Stimulated activated memory B cell treated with anti-CD40 and anti-IgM and Interleukin-4, amounts not matched to agents 10 μg/mL and 1 μg/mL and 100 μg/mL, for 72 hours (primary cell): ENCODE measurements around the gene PRDM11.
A peak's percentile ranks its signal among the peaks of the same experiment; 100 is the strongest.

Experiments
- ATAC-seq: fragments of 150-1000 bp; cut with Tn5 transposase; 2 replicates; pipeline ENCODE4 v1.10.0; 2021
- H3K27ac Mint-ChIP-seq: one replicate; pipeline ENCODE4 v1.8.0; 2022; ENCODE audit warnings: mild to moderate bottlenecking, mixed read lengths
- H3K27me3 Mint-ChIP-seq: one replicate; pipeline ENCODE4 v1.8.0; 2022; ENCODE audit warnings: mixed read lengths
- H3K36me3 Mint-ChIP-seq: one replicate; pipeline ENCODE4 v1.8.0; 2022; ENCODE audit warnings: mixed read lengths
- H3K4me1 Mint-ChIP-seq: one replicate; pipeline ENCODE4 v1.8.0; 2022; ENCODE audit warnings: mixed read lengths
- H3K4me3 Mint-ChIP-seq: one replicate; pipeline ENCODE4 v1.8.0; 2022; ENCODE audit warnings: mild to moderate bottlenecking, moderate library complexity, mixed read lengths
- H3K9me3 Mint-ChIP-seq: one replicate; pipeline ENCODE4 v1.8.0; 2022; ENCODE audit warnings: mixed read lengths

PRDM11 gene

GRCh38 chr11:45146072-45147016 is at the start of gene PRDM11:
Gene PRDM11 (plus strand): TSS chr11:45146639. CDS start chr11:45181767, 35,128 bp downstream.
- ATAC-seq = peak; percentile 71
- Mint-ChIP-seq H3K27me3 (no peaks in the 10 kb centered on the region), H3K4me1 (peaks cover 52% of the 10 kb centered on the region)

GRCh38 chr11:45097721-45098493 is 48.5 kb upstream of the PRDM11 start:
- no peak overlapping the region for H3K4me3 Mint-ChIP-seq
- no peak for ATAC-seq
- no peaks in the 10 kb centered on the region for H3K9me3 Mint-ChIP-seq
- peaks cover 12% of the 10 kb centered on the region for H3K27me3 Mint-ChIP-seq
- no peaks in the 10 kb centered on the region for H3K36me3 Mint-ChIP-seq
- H3K27ac Mint-ChIP-seq = no peak overlapping the region
- H3K4me1 Mint-ChIP-seq = peaks cover 38% of the 10 kb centered on the region

More at GRCh38 chr11:45146072-45147016, at the start of gene PRDM11:
- Mint-ChIP-seq H3K4me3 (peak within 1 kb of the TSS; percentile 97), H3K36me3 (no peaks in the 10 kb centered on the region), H3K9me3 (no peaks in the 10 kb centered on the region), H3K27ac (peak within 1 kb of the TSS; percentile 99)

GRCh38 chr11:45098929-45099328 is 47.5 kb upstream of the PRDM11 start:
- peaks cover 12% of the 10 kb centered on the region for H3K27me3 Mint-ChIP-seq
- H3K4me3 Mint-ChIP-seq = no peak overlapping the region
- peaks cover 33% of the 10 kb centered on the region for H3K4me1 Mint-ChIP-seq
- no peak overlapping the region for H3K27ac Mint-ChIP-seq
- ATAC-seq = no peak
- H3K36me3 Mint-ChIP-seq = no peaks in the 10 kb centered on the region
- no peaks in the 10 kb centered on the region for H3K9me3 Mint-ChIP-seq

GRCh38 chr11:45100339-45100738 is 46.1 kb upstream of the PRDM11 start:
- H3K27me3 Mint-ChIP-seq = peaks cover 12% of the 10 kb centered on the region
- ATAC-seq = no peak
- peaks cover 30% of the 10 kb centered on the region for H3K4me1 Mint-ChIP-seq
- H3K36me3 Mint-ChIP-seq = no peaks in the 10 kb centered on the region
- no peak overlapping the region for H3K4me3 Mint-ChIP-seq
- H3K9me3 Mint-ChIP-seq = no peaks in the 10 kb centered on the region
- H3K27ac Mint-ChIP-seq = peak overlapping the region; percentile 69

GRCh38 chr11:45102361-45102809 is 44.1 kb upstream of the PRDM11 start:
- peaks cover 12% of the 10 kb centered on the region for H3K27me3 Mint-ChIP-seq
- H3K4me3 Mint-ChIP-seq = peak overlapping the region; percentile 24
- no peaks in the 10 kb centered on the region for H3K9me3 Mint-ChIP-seq
- peak; percentile 29 for ATAC-seq
- peak overlapping the region; percentile 53 for H3K27ac Mint-ChIP-seq
- H3K36me3 Mint-ChIP-seq = no peaks in the 10 kb centered on the region
- H3K4me1 Mint-ChIP-seq = peaks cover 39% of the 10 kb centered on the region

- Mint-ChIP-seq H3K4me3 (peak overlapping the region; percentile 79), H3K36me3 (no peaks in the 10 kb centered on the region), H3K9me3 (no peaks in the 10 kb centered on the region), H3K27ac (peak overlapping the region; percentile 53), H3K27me3 (peaks cover 10% of the 10 kb centered on the region), H3K4me1 (peaks cover 39% of the 10 kb centered on the region)
- peak; percentile 99 for ATAC-seq
Observed at GRCh38 chr11:45102810-45103621, 43.4 kb upstream of the PRDM11 start.

- no peaks in the 10 kb centered on the region for H3K36me3 Mint-ChIP-seq
- no peak overlapping the region for H3K4me3 Mint-ChIP-seq
- ATAC-seq = no peak
- H3K9me3 Mint-ChIP-seq = no peaks in the 10 kb centered on the region
- peak overlapping the region; percentile 35 for H3K27ac Mint-ChIP-seq
- H3K27me3 Mint-ChIP-seq = no peaks in the 10 kb centered on the region
- H3K4me1 Mint-ChIP-seq = peaks cover 39% of the 10 kb centered on the region
Observed at GRCh38 chr11:45104006-45104789, 42.2 kb upstream of the PRDM11 start.

- Mint-ChIP-seq H3K27me3 (no peaks in the 10 kb centered on the region), H3K9me3 (no peaks in the 10 kb centered on the region), H3K27ac (no peak overlapping the region), H3K36me3 (no peaks in the 10 kb centered on the region), H3K4me1 (peaks cover 39% of the 10 kb centered on the region), H3K4me3 (no peak overlapping the region)
- no peak for ATAC-seq
Observed at GRCh38 chr11:45104790-45105084, 41.7 kb upstream of the PRDM11 start.

- H3K9me3 Mint-ChIP-seq = no peaks in the 10 kb centered on the region
- peak; percentile 38 for ATAC-seq
- H3K27me3 Mint-ChIP-seq = peaks cover 5% of the 10 kb centered on the region
- H3K27ac Mint-ChIP-seq = peak overlapping the region; percentile 50
- peaks cover 36% of the 10 kb centered on the region for H3K4me1 Mint-ChIP-seq
- H3K4me3 Mint-ChIP-seq = no peak overlapping the region
- H3K36me3 Mint-ChIP-seq = no peaks in the 10 kb centered on the region
Observed at GRCh38 chr11:45105233-45105983, 41.0 kb upstream of the PRDM11 start.

- H3K27ac Mint-ChIP-seq = peak overlapping the region; percentile 50
Observed at GRCh38 chr11:45105984-45106375, 40.5 kb upstream of the PRDM11 start.

GRCh38 chr11:45106440-45106839 is 40.0 kb upstream of the PRDM11 start:
- H3K27me3 Mint-ChIP-seq = peaks cover 16% of the 10 kb centered on the region
- no peak for ATAC-seq
- H3K9me3 Mint-ChIP-seq = no peaks in the 10 kb centered on the region
- no peak overlapping the region for H3K4me3 Mint-ChIP-seq
- peak overlapping the region; percentile 50 for H3K27ac Mint-ChIP-seq
- peaks cover 26% of the 10 kb centered on the region for H3K4me1 Mint-ChIP-seq
- no peaks in the 10 kb centered on the region for H3K36me3 Mint-ChIP-seq

More at GRCh38 chr11:45105984-45106375, 40.5 kb upstream of the PRDM11 start:
- Mint-ChIP-seq H3K4me3 (no peak overlapping the region), H3K27me3 (peaks cover 11% of the 10 kb centered on the region), H3K4me1 (peaks cover 30% of the 10 kb centered on the region), H3K36me3 (no peaks in the 10 kb centered on the region), H3K9me3 (no peaks in the 10 kb centered on the region)
- no peak for ATAC-seq

- Mint-ChIP-seq H3K4me1 (peaks cover 24% of the 10 kb centered on the region), H3K27ac (no peak overlapping the region), H3K9me3 (no peaks in the 10 kb centered on the region), H3K27me3 (peaks cover 22% of the 10 kb centered on the region), H3K36me3 (no peaks in the 10 kb centered on the region), H3K4me3 (no peak overlapping the region)
- ATAC-seq = no peak
Observed at GRCh38 chr11:45107029-45107428, 39.4 kb upstream of the PRDM11 start.

GRCh38 chr11:45108070-45109064 is 38.1 kb upstream of the PRDM11 start:
- ATAC-seq = no peak
- Mint-ChIP-seq H3K4me3 (no peak overlapping the region), H3K27me3 (peaks cover 35% of the 10 kb centered on the region), H3K36me3 (no peaks in the 10 kb centered on the region), H3K9me3 (no peaks in the 10 kb centered on the region), H3K27ac (no peak overlapping the region), H3K4me1 (peaks cover 17% of the 10 kb centered on the region)
